ENCODE measurements around the gene LPCAT1. TPM values are rescaled to one million over a fixed set of nuclear protein-coding genes. Genes with fewer than 3 reads are reported as not detected.

Gene LPCAT1
- total RNA-seq, 1 experiment from 2014 or later = 75.0 TPM

DNA sequence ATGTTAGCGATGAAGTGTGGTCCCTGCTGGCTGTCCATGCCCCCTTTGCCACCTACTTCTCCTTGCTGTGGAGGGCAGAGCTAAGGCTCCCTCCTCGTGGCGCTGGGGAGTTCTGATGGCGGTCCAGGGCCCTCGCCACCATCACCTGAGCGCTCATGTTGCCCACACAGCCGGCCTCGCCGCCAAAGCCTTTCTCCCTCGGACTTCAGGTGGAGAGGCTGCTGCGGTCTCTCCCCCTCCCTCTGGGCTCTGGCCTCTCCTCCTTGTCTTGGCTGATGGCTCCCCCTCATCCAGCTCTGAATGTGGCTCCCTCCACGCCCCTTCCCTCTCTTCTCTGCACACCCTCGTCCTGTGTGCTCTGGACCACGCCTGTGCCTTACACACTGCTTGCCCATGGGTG lies 14.5 kb upstream of the LPCAT1 start:
- Histone ChIP-seq H3K79me2 (ENCODE audit: insufficient read depth, low read length) (no peaks in the 10 kb centered on the region), H3K9me2 (ENCODE audit: insufficient read depth) (no peaks in the 10 kb centered on the region), H3K4me3 (replicated peaks in 1 of 2; ENCODE audit: low read depth in 1 of 2, low read length in 2 of 2) (no peak overlapping the region), H3K9me3 (ENCODE audit: control insufficient read depth in 1 of 2, insufficient read depth in 1 of 2, low read depth in 1 of 2, low read length in 2 of 2) (no peaks in the 10 kb centered on the region), H3K9ac (ENCODE audit: low read length) (no peak overlapping the region), H3K4me1 (ENCODE audit: control insufficient read depth in 1 of 2, insufficient read depth in 2 of 2, low read length in 2 of 2) (peaks cover 0 to 6% of the 10 kb centered on the region in 2 experiments; a peak in 2 of 4 replicates), H3K4me2 (ENCODE audit: low read length) (no peak overlapping the region), H4K20me1 (ENCODE audit: insufficient read depth) (no peaks in the 10 kb centered on the region), H3K36me3 (ENCODE audit: control insufficient read depth in 1 of 2, insufficient read depth in 2 of 2, low read length in 2 of 2) (no peaks in the 10 kb centered on the region), H3K27ac (ENCODE audit: low read depth, low read length) (no peak overlapping the region), H3K27me3 (ENCODE audit: insufficient read depth, low read length) (0 out of 2 replicates have a peak, but pooled peaks cover 10% of the 10 kb centered on the region), H2AFZ (ENCODE audit: low read depth, low read length, poor library complexity, severe bottlenecking) (no peak overlapping the region)
- intact Hi-C loops (cut with micrococcal nuclease) = no loop called here
- ATAC-seq (no peak), DNase-seq (ENCODE audit: low read depth, low spot score) (no peak)
- ChIA-PET POLR2A (no interaction called here), CTCF (no interaction called here), RAD21 (ENCODE audit: low non-redundant PET in 1 of 2, low total read pairs in 2 of 2, uncharacterized antibody in 2 of 2, unreplicated experiment in 2 of 2) (no interaction called here)
- TF ChIP-seq ELF1 (IDR thresholded peaks at IDR 0.05; ENCODE audit: borderline replicate concordance, low read depth) (no peak), POLR2A (IDR thresholded peaks at IDR 0.05; ENCODE audit: borderline replicate concordance, extremely low read depth, insufficient read depth, insufficient read length) (no peak), EZH2phosphoT487 (IDR thresholded peaks at IDR 0.05; ENCODE audit: borderline replicate concordance) (no peak), CEBPB (IDR thresholded peaks at IDR 0.05; ENCODE audit: low read depth) (no peak), ZNF274 (IDR thresholded peaks at IDR 0.05; ENCODE audit: low read depth, low read length) (no peak), JUND (IDR thresholded peaks at IDR 0.05) (no peak), FOSL1 (IDR thresholded peaks at IDR 0.05; ENCODE audit: low read depth) (no peak), EGR1 (IDR thresholded peaks at IDR 0.05; ENCODE audit: low read depth) (no peak), SP1 (IDR thresholded peaks at IDR 0.05; ENCODE audit: low read depth) (no peak)
- TF ChIP-seq, protein P1, sequence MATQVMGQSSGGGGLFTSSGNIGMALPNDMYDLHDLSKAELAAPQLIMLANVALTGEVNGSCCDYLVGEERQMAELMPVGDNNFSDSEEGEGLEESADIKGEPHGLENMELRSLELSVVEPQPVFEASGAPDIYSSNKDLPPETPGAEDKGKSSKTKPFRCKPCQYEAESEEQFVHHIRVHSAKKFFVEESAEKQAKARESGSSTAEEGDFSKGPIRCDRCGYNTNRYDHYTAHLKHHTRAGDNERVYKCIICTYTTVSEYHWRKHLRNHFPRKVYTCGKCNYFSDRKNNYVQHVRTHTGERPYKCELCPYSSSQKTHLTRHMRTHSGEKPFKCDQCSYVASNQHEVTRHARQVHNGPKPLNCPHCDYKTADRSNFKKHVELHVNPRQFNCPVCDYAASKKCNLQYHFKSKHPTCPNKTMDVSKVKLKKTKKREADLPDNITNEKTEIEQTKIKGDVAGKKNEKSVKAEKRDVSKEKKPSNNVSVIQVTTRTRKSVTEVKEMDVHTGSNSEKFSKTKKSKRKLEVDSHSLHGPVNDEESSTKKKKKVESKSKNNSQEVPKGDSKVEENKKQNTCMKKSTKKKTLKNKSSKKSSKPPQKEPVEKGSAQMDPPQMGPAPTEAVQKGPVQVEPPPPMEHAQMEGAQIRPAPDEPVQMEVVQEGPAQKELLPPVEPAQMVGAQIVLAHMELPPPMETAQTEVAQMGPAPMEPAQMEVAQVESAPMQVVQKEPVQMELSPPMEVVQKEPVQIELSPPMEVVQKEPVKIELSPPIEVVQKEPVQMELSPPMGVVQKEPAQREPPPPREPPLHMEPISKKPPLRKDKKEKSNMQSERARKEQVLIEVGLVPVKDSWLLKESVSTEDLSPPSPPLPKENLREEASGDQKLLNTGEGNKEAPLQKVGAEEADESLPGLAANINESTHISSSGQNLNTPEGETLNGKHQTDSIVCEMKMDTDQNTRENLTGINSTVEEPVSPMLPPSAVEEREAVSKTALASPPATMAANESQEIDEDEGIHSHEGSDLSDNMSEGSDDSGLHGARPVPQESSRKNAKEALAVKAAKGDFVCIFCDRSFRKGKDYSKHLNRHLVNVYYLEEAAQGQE (IDR thresholded peaks at IDR 0.05; ENCODE audit: low read depth) = no peak
- TF ChIP-seq, protein P2, sequence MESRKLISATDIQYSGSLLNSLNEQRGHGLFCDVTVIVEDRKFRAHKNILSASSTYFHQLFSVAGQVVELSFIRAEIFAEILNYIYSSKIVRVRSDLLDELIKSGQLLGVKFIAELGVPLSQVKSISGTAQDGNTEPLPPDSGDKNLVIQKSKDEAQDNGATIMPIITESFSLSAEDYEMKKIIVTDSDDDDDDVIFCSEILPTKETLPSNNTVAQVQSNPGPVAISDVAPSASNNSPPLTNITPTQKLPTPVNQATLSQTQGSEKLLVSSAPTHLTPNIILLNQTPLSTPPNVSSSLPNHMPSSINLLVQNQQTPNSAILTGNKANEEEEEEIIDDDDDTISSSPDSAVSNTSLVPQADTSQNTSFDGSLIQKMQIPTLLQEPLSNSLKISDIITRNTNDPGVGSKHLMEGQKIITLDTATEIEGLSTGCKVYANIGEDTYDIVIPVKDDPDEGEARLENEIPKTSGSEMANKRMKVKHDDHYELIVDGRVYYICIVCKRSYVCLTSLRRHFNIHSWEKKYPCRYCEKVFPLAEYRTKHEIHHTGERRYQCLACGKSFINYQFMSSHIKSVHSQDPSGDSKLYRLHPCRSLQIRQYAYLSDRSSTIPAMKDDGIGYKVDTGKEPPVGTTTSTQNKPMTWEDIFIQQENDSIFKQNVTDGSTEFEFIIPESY (IDR thresholded peaks at IDR 0.05; ENCODE audit: extremely low read depth, insufficient replicate concordance, low read length) = no peak
- TF ChIP-seq, protein P3, sequence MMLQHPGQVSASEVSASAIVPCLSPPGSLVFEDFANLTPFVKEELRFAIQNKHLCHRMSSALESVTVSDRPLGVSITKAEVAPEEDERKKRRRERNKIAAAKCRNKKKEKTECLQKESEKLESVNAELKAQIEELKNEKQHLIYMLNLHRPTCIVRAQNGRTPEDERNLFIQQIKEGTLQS (IDR thresholded peaks at IDR 0.05) = no peak
- no TSS peak for BruUV-seq (replicated peaks)

All from HCT116 (cell line).